ENCODE results near the gene KDM4C. TPM values are rescaled to one million over a fixed set of nuclear protein-coding genes. Genes with fewer than 3 reads are reported as not detected.

KDM4C gene
- total and polyA plus RNA-seq, 2 of the 8 experiments (the other 6 are each of a cell fraction or from before 2014, with no cell fraction given) = 13.0 to 26.1 TPM

- TF ChIP-seq KDM4A (IDR thresholded peaks at IDR 0.05; ENCODE audit: low read depth, low read length, severe bottlenecking) = no peak
- TF ChIP-seq KDM5A (IDR thresholded peaks at IDR 0.05; ENCODE audit: low read length) = no peak
- no peak for TF ChIP-seq SIX5 (IDR thresholded peaks at IDR 0.05; ENCODE audit: low read depth, low read length)
- no peak for TF ChIP-seq POU5F1 (IDR thresholded peaks at IDR 0.05; ENCODE audit: low read depth, low read length)
- no peak for TF ChIP-seq RNF2 (IDR thresholded peaks at IDR 0.05; ENCODE audit: borderline replicate concordance, low read depth, low read length, missing control alignments, poor library complexity, severe bottlenecking)
Observed at GRCh38 chr9:6959270-6960000, 201.7 kb downstream of the KDM4C start (continued).

All from H1 (cell line).